ENCODE results near the gene PRR3.

DNA sequence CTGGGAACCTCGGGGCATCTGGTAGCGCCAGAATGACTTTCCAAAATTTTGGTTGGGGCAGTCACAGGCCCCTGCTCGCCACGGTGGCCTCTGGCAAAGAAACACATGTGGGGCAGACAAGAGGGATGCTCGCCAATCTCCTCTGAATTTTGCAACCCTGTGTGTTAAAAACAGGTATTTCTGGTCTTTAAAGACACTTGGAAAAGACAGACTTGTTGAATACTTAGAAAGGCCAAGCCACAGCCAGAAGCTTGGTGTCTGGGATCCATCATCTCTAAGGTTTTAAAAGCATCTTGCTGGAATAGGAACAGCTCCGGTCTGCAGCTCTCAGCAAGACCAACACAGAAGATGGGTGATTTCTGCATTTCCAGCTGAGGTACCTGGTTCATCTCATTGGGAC, 36.6 kb upstream of the PRR3 start:
- TF ChIP-seq POLR2AphosphoS5 (IDR thresholded peaks at IDR 0.05; ENCODE audit: borderline replicate concordance, low read depth, low read length) (no peak), EZH2 (IDR thresholded peaks at IDR 0.05) (no peak), FOXP2 (optimal IDR thresholded peaks at IDR 0.05; ENCODE audit: control extremely low read depth, extremely low read length, insufficient read depth) (no peak)
